GM23338 (cell line): ENCODE measurements around the gene MCRIP1.
A peak's percentile ranks its signal among the peaks of the same experiment; 100 is the strongest.

Experiments
- CREB1 ChIP-seq: fragments of 250-450 bp; sonication (Bioruptor Pico); IDR thresholded peaks from 2 replicates; pipeline ENCODE4 v1.5.0; 2020; ENCODE audit warnings: low read depth, mild to moderate bottlenecking, moderate library complexity
- EZH2 ChIP-seq: fragments of 200-600 bp; sonication (generic); IDR thresholded peaks from one replicate; pipeline ENCODE4 v1.8.0; 2017; ENCODE audit warnings: antibody characterized with exemption, mild to moderate bottlenecking, low read depth; ENCODE audit not compliant: unreplicated experiment
- POLR2AphosphoS5 ChIP-seq: IDR thresholded peaks from 2 replicates; pipeline ENCODE4 v1.6.1; 2016; ENCODE audit warnings: antibody characterized with exemption, low read depth
- STAT1 ChIP-seq: IDR thresholded peaks from one replicate; pipeline ENCODE4 v1.6.1; 2016; ENCODE audit warnings: antibody characterized with exemption; ENCODE audit not compliant: unreplicated experiment
- TF ChIP-seq, protein P1 (sequence below), 2 experiments: fragments of 200-600 bp in 1 of 2; sonication (generic) in 1 of 2; conservative IDR thresholded peaks; 2 replicates each; pipeline versions ENCODE4 v1.5.1 to v1.6.1; 2016 to 2017; ENCODE audit warnings: antibody characterized with exemption in 2 of 2, low read depth in 2 of 2, mild to moderate bottlenecking in 2 of 2, moderate library complexity in 1 of 2

- TF ChIP-seq CREB1 (CRISPR knock-in tag) (no peak), STAT1 (no peak), POLR2AphosphoS5 (0 out of 2 replicates have a peak, but pooled peaks have one; percentile 28), EZH2 (no peak)
- TF ChIP-seq, protein P1, sequence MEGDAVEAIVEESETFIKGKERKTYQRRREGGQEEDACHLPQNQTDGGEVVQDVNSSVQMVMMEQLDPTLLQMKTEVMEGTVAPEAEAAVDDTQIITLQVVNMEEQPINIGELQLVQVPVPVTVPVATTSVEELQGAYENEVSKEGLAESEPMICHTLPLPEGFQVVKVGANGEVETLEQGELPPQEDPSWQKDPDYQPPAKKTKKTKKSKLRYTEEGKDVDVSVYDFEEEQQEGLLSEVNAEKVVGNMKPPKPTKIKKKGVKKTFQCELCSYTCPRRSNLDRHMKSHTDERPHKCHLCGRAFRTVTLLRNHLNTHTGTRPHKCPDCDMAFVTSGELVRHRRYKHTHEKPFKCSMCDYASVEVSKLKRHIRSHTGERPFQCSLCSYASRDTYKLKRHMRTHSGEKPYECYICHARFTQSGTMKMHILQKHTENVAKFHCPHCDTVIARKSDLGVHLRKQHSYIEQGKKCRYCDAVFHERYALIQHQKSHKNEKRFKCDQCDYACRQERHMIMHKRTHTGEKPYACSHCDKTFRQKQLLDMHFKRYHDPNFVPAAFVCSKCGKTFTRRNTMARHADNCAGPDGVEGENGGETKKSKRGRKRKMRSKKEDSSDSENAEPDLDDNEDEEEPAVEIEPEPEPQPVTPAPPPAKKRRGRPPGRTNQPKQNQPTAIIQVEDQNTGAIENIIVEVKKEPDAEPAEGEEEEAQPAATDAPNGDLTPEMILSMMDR (conservative IDR thresholded peaks at IDR 0.05; ENCODE audit: low read depth in 2 of 2) = no peak
These were observed 34.3 kb upstream of the MCRIP1 start for GRCh38 chr17:81867170-81867990.
